PC-3 (cell line): ENCODE results near the gene NUP93. TPM values are rescaled to one million over a fixed set of nuclear protein-coding genes. Genes with fewer than 3 reads are reported as not detected.

ENCODE experiments used
- ATAC-seq: fragments of 200-7000 bp; cut with Tn5 transposase; 2 replicates; pipeline ENCODE4 v1.9.1; 2020; ENCODE audit warnings: mild to moderate bottlenecking, moderate library complexity
- BruUV-seq: library from RNA; stranded (reverse); fragments of 400-500 nt; replicated peaks from 2 replicates; lab custom pipeline; 2021; lab: Mats Ljungman, UMichigan
- CTCF ChIA-PET: fragments of 300-600 bp; sonication (Branson Sonifier 250); formaldehyde crosslinking; loops from one replicate; lab custom pipeline; 2022; ENCODE audit warnings: antibody characterized with exemption; lab: Charles Lee
- POLR2A ChIA-PET: fragments of 300-600 bp; sonication (Branson Sonifier 250); formaldehyde crosslinking; loops from one replicate; lab custom pipeline; 2022; ENCODE audit warnings: antibody characterized with exemption; ENCODE audit not compliant: unreplicated experiment; lab: Charles Lee
- DNase-seq: peaks from one replicate; pipeline ENCODE4 v3.0.0-alpha.2; 2015
- H2AFZ ChIP-seq: fragments of 300-600 bp; sonication (generic); 2 replicates; pipeline ENCODE4 v1.6.0; 2016; ENCODE audit warnings: antibody characterized with exemption, low read length
- H3F3A ChIP-seq: fragments of 300-600 bp; sonication (generic); one replicate; pipeline ENCODE4 v1.6.0; 2017; ENCODE audit warnings: antibody characterized with exemption, low read length, control low read depth, mild to moderate bottlenecking; ENCODE audit not compliant: unreplicated experiment
- H3K27ac ChIP-seq: fragments of 300-600 bp; sonication (generic); 2 replicates; pipeline ENCODE4 v1.5.1; 2016; ENCODE audit warnings: mild to moderate bottlenecking, low read length
- H3K27me3 ChIP-seq: fragments of 300-600 bp; sonication (generic); 2 replicates; pipeline ENCODE4 v1.6.1; 2016; ENCODE audit warnings: low read length, mixed read lengths
- H3K36me3 ChIP-seq: fragments of 300-600 bp; sonication (generic); 2 replicates; pipeline ENCODE4 v1.6.1; 2016; ENCODE audit warnings: low read depth, mixed run types, low read length, mixed read lengths
- H3K4me1 ChIP-seq: fragments of 300-600 bp; sonication (generic); 2 replicates; pipeline ENCODE4 v1.5.1; 2016; ENCODE audit warnings: low read length; ENCODE audit not compliant: insufficient read depth
- H3K4me2 ChIP-seq: fragments of 300-600 bp; sonication (generic); 2 replicates; pipeline ENCODE4 v1.6.0; 2016; ENCODE audit warnings: low read length
- H3K4me3 ChIP-seq: fragments of 300-600 bp; sonication (generic); 2 replicates; pipeline ENCODE4 v1.5.1; 2016; ENCODE audit warnings: mild to moderate bottlenecking, low read length, mixed read lengths
- H3K79me2 ChIP-seq: fragments of 300-600 bp; sonication (generic); 2 replicates; pipeline ENCODE4 v1.6.1; 2017; ENCODE audit warnings: low read length, mixed read lengths
- H3K9ac ChIP-seq: fragments of 300-600 bp; sonication (generic); 2 replicates; pipeline ENCODE4 v1.6.0; 2016; ENCODE audit warnings: mild to moderate bottlenecking, low read length
- H3K9me2 ChIP-seq: fragments of 300-600 bp; sonication (generic); replicated peaks from 2 replicates; pipeline ENCODE4 v1.6.1; 2016; ENCODE audit warnings: mixed run types, low read length, mixed read lengths
- H3K9me3 ChIP-seq: fragments of 300-600 bp; sonication (generic); 2 replicates; pipeline ENCODE4 v1.6.1; 2016; ENCODE audit warnings: low read length, mixed read lengths
- H4K20me1 ChIP-seq: fragments of 300-600 bp; sonication (generic); 2 replicates; pipeline ENCODE4 v1.6.1; 2016; ENCODE audit warnings: low read length, mixed read lengths
- EZH2 ChIP-seq: fragments of 300-600 bp; sonication (generic); IDR thresholded peaks from one replicate; pipeline ENCODE4 v1.6.1; 2017; ENCODE audit warnings: antibody characterized with exemption, mild to moderate bottlenecking, low read length; ENCODE audit not compliant: unreplicated experiment
- EZH2phosphoT487 ChIP-seq: fragments of 300-600 bp; sonication (generic); IDR thresholded peaks from 2 replicates; pipeline ENCODE4 v1.6.1; 2018; ENCODE audit warnings: mild to moderate bottlenecking, antibody characterized with exemption, low read length, borderline replicate concordance
- intact Hi-C: fragments of 100-400 bp; cut with micrococcal nuclease; formaldehyde crosslinking; loops from 2 replicates; pipeline ENCODE4 v1.9.0; 2023
- total RNA-seq: library from RNA; depleted of rRNA; stranded (reverse); fragments of >200 nt; gene quantifications from 2 replicates; pipeline ENCODE4 v1.2.3, GENCODE V29; 2014
- TF ChIP-seq, protein P1 (sequence below): fragments of 300-600 bp; sonication (generic); conservative IDR thresholded peaks from 2 replicates; pipeline ENCODE4 v1.5.1; 2017; ENCODE audit warnings: antibody characterized with exemption, low read depth, mild to moderate bottlenecking, low read length

NUP93 gene
- total RNA-seq, 1 experiment from 2014 or later, result 98.6 TPM

DNA sequence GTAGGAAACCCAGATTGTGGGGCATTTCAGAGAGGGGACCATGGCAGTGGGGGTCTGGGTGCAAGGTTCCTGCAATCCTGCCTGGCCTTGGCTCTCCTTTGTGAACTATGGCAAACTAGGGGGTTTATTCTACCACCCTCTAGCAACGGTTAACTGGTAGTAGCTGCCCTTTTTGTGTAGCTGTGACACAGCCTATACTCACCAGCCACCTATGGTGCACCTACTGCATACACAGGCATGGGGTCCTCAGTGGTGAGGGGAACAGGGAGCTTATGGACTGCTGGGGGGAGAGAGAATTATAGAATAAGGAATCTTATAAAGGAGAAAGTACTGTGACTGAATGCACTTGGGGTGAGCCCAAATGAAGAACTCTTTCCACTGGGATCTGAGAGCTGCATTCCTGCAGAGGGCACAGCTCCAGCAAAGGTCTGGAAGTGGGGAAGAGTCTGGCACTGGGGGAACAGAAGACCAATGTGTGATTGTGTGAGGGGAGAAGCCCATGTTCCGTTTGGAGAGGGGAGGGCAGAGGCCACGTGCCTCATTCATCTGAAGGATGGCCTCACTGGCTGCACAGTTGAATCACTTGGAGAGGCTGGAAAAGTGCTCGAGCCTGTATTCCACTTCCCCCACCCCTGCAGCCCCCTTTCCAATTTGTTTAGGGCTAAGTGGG lies 45.5 kb upstream of the NUP93 start:
- H3K27me3 ChIP-seq, result no peaks in the 10 kb centered on the region
- no peaks in the 10 kb centered on the region for H3K9me3 ChIP-seq
- no peaks in the 10 kb centered on the region for H3K36me3 ChIP-seq
- H3K9ac ChIP-seq, result no peak overlapping the region
- CTCF ChIA-PET, result no interaction called here
- POLR2A ChIA-PET, result no interaction called here
- H3K4me2 ChIP-seq, result no peak overlapping the region
- intact Hi-C loops, result loop anchor here (5.0 kb wide), 1 partner anchor 77 kb away; the partner anchor contains the start of gene MT2A
- H3K4me3 ChIP-seq, result no peak overlapping the region
- H3F3A ChIP-seq, result no peaks in the 10 kb centered on the region
- peaks cover 33% of the 10 kb centered on the region for H3K4me1 ChIP-seq
- DNase-seq (no peak), ATAC-seq (no peak)
- no peak for TF ChIP-seq EZH2phosphoT487
- TF ChIP-seq EZH2, result no peak
- TF ChIP-seq, protein P1, sequence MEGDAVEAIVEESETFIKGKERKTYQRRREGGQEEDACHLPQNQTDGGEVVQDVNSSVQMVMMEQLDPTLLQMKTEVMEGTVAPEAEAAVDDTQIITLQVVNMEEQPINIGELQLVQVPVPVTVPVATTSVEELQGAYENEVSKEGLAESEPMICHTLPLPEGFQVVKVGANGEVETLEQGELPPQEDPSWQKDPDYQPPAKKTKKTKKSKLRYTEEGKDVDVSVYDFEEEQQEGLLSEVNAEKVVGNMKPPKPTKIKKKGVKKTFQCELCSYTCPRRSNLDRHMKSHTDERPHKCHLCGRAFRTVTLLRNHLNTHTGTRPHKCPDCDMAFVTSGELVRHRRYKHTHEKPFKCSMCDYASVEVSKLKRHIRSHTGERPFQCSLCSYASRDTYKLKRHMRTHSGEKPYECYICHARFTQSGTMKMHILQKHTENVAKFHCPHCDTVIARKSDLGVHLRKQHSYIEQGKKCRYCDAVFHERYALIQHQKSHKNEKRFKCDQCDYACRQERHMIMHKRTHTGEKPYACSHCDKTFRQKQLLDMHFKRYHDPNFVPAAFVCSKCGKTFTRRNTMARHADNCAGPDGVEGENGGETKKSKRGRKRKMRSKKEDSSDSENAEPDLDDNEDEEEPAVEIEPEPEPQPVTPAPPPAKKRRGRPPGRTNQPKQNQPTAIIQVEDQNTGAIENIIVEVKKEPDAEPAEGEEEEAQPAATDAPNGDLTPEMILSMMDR, result no peak
- BruUV-seq, result no TSS peak
- H3K9me2 ChIP-seq, result no peaks in the 10 kb centered on the region
- no peaks in the 10 kb centered on the region for H4K20me1 ChIP-seq
- no peak overlapping the region for H2AFZ ChIP-seq
- peaks cover 8% of the 10 kb centered on the region; the same call in 1 of the 2 replicates for H3K79me2 ChIP-seq
- H3K27ac ChIP-seq, result no peak overlapping the region

DNA sequence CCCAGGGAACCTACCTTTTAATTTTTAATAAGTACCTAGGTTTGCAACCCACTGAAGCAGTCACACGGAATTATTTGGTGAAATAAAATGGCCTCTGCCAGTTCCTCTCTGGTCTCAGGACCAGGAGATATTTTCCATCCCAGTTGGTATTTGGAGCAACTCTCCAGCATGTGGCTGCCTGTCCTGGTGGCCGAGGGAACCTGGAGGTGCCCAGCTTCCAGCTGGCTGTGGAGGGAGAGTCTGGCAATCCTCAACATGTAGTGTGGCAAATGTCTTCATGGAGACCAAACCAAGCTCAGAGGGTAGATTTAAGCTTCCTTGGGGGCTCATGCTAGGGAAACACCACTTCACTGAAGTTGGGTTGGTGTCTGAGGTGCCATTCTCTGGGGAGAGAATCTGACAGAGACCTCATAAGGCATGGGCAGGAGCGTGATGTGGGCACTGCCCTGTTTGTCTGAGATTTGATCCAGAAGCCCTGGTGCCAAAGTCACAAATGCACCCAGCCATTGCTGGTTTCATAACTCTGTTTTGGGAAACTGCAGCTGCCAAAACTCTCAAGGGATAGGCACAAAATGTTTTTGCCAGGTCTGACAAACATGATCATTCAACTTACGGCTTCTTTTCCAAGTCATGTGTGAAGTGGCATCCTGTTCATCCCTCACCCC lies 44.9 kb upstream of the NUP93 start:
- H3K9me3 ChIP-seq, result no peaks in the 10 kb centered on the region
- no TSS peak for BruUV-seq
- TF ChIP-seq, protein P1, result no peak
- no peak for TF ChIP-seq EZH2
- no peak for TF ChIP-seq EZH2phosphoT487
- peaks cover 8% of the 10 kb centered on the region; the same call in 1 of the 2 replicates for H3K79me2 ChIP-seq
- ATAC-seq (no peak), DNase-seq (no peak)
- H3K27ac ChIP-seq, result no peak overlapping the region
- intact Hi-C loops, result loop anchor here (5.0 kb wide), 1 partner anchor 78 kb away; the partner anchor contains the start of gene MT2A
- H3K36me3 ChIP-seq, result no peaks in the 10 kb centered on the region
- no peaks in the 10 kb centered on the region for H3K27me3 ChIP-seq
- no peak overlapping the region for H3K9ac ChIP-seq
- H4K20me1 ChIP-seq, result no peaks in the 10 kb centered on the region
- H3K4me3 ChIP-seq, result no peak overlapping the region
- H3F3A ChIP-seq, result no peaks in the 10 kb centered on the region
- H3K4me1 ChIP-seq, result peaks cover 27% of the 10 kb centered on the region
- H3K9me2 ChIP-seq, result no peaks in the 10 kb centered on the region
- POLR2A ChIA-PET, result no interaction called here
- no peak overlapping the region for H2AFZ ChIP-seq
- CTCF ChIA-PET, result no interaction called here
- no peak overlapping the region for H3K4me2 ChIP-seq

DNA sequence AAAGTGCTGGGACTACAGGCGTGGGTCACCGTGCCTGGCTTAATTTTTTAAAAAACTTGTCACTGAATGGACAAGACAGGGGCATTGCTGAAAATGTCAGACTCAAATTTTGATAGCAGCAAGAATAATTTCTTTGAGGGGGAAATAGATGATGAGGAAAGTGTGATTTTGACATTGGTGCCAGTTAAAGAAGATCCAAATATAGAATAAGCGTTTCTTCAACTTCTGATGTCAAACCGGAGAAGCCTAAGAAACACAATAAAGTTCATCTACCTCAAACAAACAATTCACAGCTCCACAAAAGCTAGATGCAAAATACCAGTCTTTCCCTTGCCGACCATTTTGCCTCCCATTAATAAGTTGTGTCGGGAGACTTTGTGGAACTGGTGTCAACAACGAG lies 43.2 kb upstream of the NUP93 start:
- no peak overlapping the region for H3K9ac ChIP-seq
- ChIA-PET CTCF (no interaction called here), POLR2A (no interaction called here)
- peaks cover 18% of the 10 kb centered on the region; the same call in 1 of the 2 replicates for H3K4me1 ChIP-seq
- no peak overlapping the region for H3K4me3 ChIP-seq
- no peak overlapping the region for H3K27ac ChIP-seq
- no TSS peak for BruUV-seq
- H3K9me2 ChIP-seq, result no peaks in the 10 kb centered on the region
- no peak overlapping the region for H3K4me2 ChIP-seq
- intact Hi-C loops, result no loop called here
- no peaks in the 10 kb centered on the region for H4K20me1 ChIP-seq
- no peaks in the 10 kb centered on the region for H3K36me3 ChIP-seq
- DNase-seq (no peak), ATAC-seq (no peak)
- no peaks in the 10 kb centered on the region for H3K27me3 ChIP-seq
- no peak overlapping the region for H2AFZ ChIP-seq
- TF ChIP-seq EZH2phosphoT487 (no peak), EZH2 (no peak)
- TF ChIP-seq, protein P1, result no peak
- H3F3A ChIP-seq, result no peaks in the 10 kb centered on the region
- no peaks in the 10 kb centered on the region for H3K9me3 ChIP-seq
- H3K79me2 ChIP-seq, result peaks cover 8% of the 10 kb centered on the region; the same call in 1 of the 2 replicates
